Mesenchymal stem cell (in vitro differentiated cells and primary cell): Measurements from ENCODE around the gene PRSS33.

Source experiments
- DNase-seq: peaks from one replicate; pipeline ENCODE4 v3.0.0-alpha.2; 2013
- H2AFZ ChIP-seq: one replicate; pipeline ENCODE4 v1.6.1; 2013; ENCODE audit warnings: low read depth, mild to moderate bottlenecking, control low read depth, inconsistent platforms, low read length, moderate library complexity
- H2AK5ac ChIP-seq: 2 replicates; pipeline ENCODE4 v1.6.1; 2013; ENCODE audit warnings: low read length, moderate library complexity, mild to moderate bottlenecking, inconsistent platforms; ENCODE audit not compliant: severe bottlenecking
- H2BK120ac ChIP-seq: one replicate; pipeline ENCODE4 v1.6.1; 2013; ENCODE audit warnings: low read depth, mild to moderate bottlenecking, inconsistent platforms, low read length, moderate library complexity
- H2BK12ac ChIP-seq, 2 experiments: one replicate each; pipeline ENCODE4 v1.6.1; 2013; ENCODE audit warnings: inconsistent platforms in 2 of 2, low read length in 2 of 2, mild to moderate bottlenecking in 2 of 2, moderate library complexity in 2 of 2, control low read depth in 1 of 2
- H2BK15ac ChIP-seq: one replicate; pipeline ENCODE4 v1.6.1; 2013; ENCODE audit warnings: mild to moderate bottlenecking, low read depth, inconsistent platforms; ENCODE audit not compliant: poor library complexity, severe bottlenecking
- H2BK5ac ChIP-seq: 2 replicates; pipeline ENCODE4 v1.6.1; 2013; ENCODE audit warnings: low read depth, mild to moderate bottlenecking, low read length, control low read depth, inconsistent platforms; ENCODE audit not compliant: poor library complexity, severe bottlenecking
- H3K14ac ChIP-seq, 2 experiments: one replicate each; pipeline ENCODE4 v1.6.1; 2013; ENCODE audit warnings: inconsistent platforms in 2 of 2, low read length in 2 of 2, control low read depth in 1 of 2, mild to moderate bottlenecking in 1 of 2, moderate library complexity in 1 of 2
- H3K18ac ChIP-seq, 2 experiments: one replicate each; pipeline ENCODE4 v1.6.1; 2013; ENCODE audit warnings: inconsistent platforms in 2 of 2, low read length in 2 of 2, control low read depth in 1 of 2, low read depth in 1 of 2, mild to moderate bottlenecking in 1 of 2
- H3K23ac ChIP-seq, 2 experiments: one replicate each; pipeline ENCODE4 v1.6.1; 2013; ENCODE audit warnings: inconsistent platforms in 2 of 2, low read length in 2 of 2, mild to moderate bottlenecking in 2 of 2, moderate library complexity in 2 of 2, control low read depth in 1 of 2
- H3K27ac ChIP-seq: 2 replicates; pipeline ENCODE4 v1.5.1; 2013; ENCODE audit warnings: mild to moderate bottlenecking, moderate library complexity, low read length, control low read depth, inconsistent platforms; ENCODE audit not compliant: poor library complexity, severe bottlenecking
- H3K27me3 ChIP-seq, 2 experiments: 2 replicates each; pipeline versions ENCODE4 v1.6.1 to v1.7.0; 2013; ENCODE audit warnings: low read length in 2 of 2, mild to moderate bottlenecking in 2 of 2, moderate library complexity in 2 of 2, control low read depth in 1 of 2, inconsistent platforms in 1 of 2; ENCODE audit not compliant: control insufficient read depth in 1 of 2, insufficient read depth in 1 of 2
- H3K36me3 ChIP-seq, 2 experiments: 2 replicates each; pipeline versions ENCODE4 v1.6.1 to v1.7.0; 2013; ENCODE audit warnings: low read length in 2 of 2, control low read depth in 1 of 2, inconsistent platforms in 1 of 2, low read depth in 1 of 2, mild to moderate bottlenecking in 1 of 2; ENCODE audit not compliant: insufficient read depth in 2 of 2, control insufficient read depth in 1 of 2
- H3K4ac ChIP-seq, 2 experiments: one replicate each; pipeline ENCODE4 v1.6.1; 2013; ENCODE audit warnings: inconsistent platforms in 2 of 2, low read length in 2 of 2, mild to moderate bottlenecking in 2 of 2, moderate library complexity in 2 of 2, control low read depth in 1 of 2, low read depth in 1 of 2
- H3K4me1 ChIP-seq: 2 replicates; pipeline ENCODE4 v1.6.1; 2013; ENCODE audit warnings: low read depth, low read length, control low read depth; ENCODE audit not compliant: control insufficient read depth, insufficient read depth
- H3K4me2 ChIP-seq: 2 replicates; pipeline ENCODE4 v1.6.1; 2013; ENCODE audit warnings: low read length, mild to moderate bottlenecking, inconsistent platforms; ENCODE audit not compliant: poor library complexity, severe bottlenecking
- H3K4me3 ChIP-seq, 2 experiments: 2 replicates each; pipeline versions ENCODE4 v1.5.1 to v1.7.0; 2013; ENCODE audit warnings: low read length in 2 of 2, mild to moderate bottlenecking in 2 of 2, control low read depth in 1 of 2, low read depth in 1 of 2; ENCODE audit not compliant: insufficient read depth in 1 of 2
- H3K79me1 ChIP-seq: replicated peaks from 2 replicates; pipeline ENCODE4 v1.6.1; 2013; ENCODE audit warnings: mild to moderate bottlenecking, control low read depth, low read length, inconsistent platforms; ENCODE audit not compliant: poor library complexity, severe bottlenecking
- H3K9ac ChIP-seq: 2 replicates; pipeline ENCODE4 v1.7.0; 2013; ENCODE audit warnings: mild to moderate bottlenecking, low read length, moderate library complexity
- H3K9me3 ChIP-seq: 2 replicates; pipeline ENCODE4 v1.7.0; 2013; ENCODE audit warnings: mild to moderate bottlenecking, low read length; ENCODE audit not compliant: control insufficient read depth
- H4K8ac ChIP-seq: one replicate; pipeline ENCODE4 v1.6.1; 2013; ENCODE audit warnings: inconsistent platforms, mild to moderate bottlenecking, low read length, moderate library complexity
- H4K91ac ChIP-seq: one replicate; pipeline ENCODE4 v1.6.1; 2013; ENCODE audit warnings: mild to moderate bottlenecking, low read length, inconsistent platforms
- WGBS: methylation state at CpG from one replicate; pipeline ENCODE4 v1.1.7; 2013; ENCODE audit warnings: mixed read lengths; 5-methylcytosine and 5-hydroxymethylcytosine counted together

Gene PRSS33

GRCh38 chr16:2779978-2780898 is 7.1 kb downstream of the PRSS33 start:
- Histone ChIP-seq H3K36me3 (peaks cover 2 to 3% of the 10 kb centered on the region in 2 experiments), H2BK120ac (no peak overlapping the region), H2AK5ac (no peak overlapping the region), H2BK15ac (no peak overlapping the region), H3K79me1 (peaks cover 14% of the 10 kb centered on the region), H3K27ac (no peak overlapping the region), H3K14ac (no peak overlapping the region), H4K91ac (no peak overlapping the region), H3K9me3 (no peaks in the 10 kb centered on the region), H2BK5ac (no peak overlapping the region), H3K9ac (no peak overlapping the region), H3K23ac (no peak overlapping the region), H3K4ac (no peak overlapping the region), H2BK12ac (no peak overlapping the region), H3K4me3 (no peak overlapping the region), H3K4me1 (peaks cover 20% of the 10 kb centered on the region), H3K18ac (no peak overlapping the region), H4K8ac (no peak overlapping the region), H3K4me2 (no peak overlapping the region), H3K27me3 (peaks cover 0 to 27% of the 10 kb centered on the region in 2 experiments), H2AFZ (no peak overlapping the region)
- WGBS = 69% methylated on average over 14 of the region's 17 CpGs
- DNase-seq = no peak

GRCh38 chr16:2779151-2779920 is 8.0 kb downstream of the PRSS33 start:
- no peak overlapping the region for H3K4ac ChIP-seq
- H3K9ac ChIP-seq = no peak overlapping the region
- no peak overlapping the region for H2BK120ac ChIP-seq
- no peak overlapping the region for H3K18ac ChIP-seq
- peak overlapping the region; percentile 75 for H4K91ac ChIP-seq
- H3K27me3 ChIP-seq = peaks cover 0 to 18% of the 10 kb centered on the region in 2 experiments
- no peak overlapping the region for H2BK5ac ChIP-seq
- no peaks in the 10 kb centered on the region for H3K9me3 ChIP-seq
- H2BK15ac ChIP-seq = no peak overlapping the region
- no peak overlapping the region for H2AFZ ChIP-seq
- WGBS = 94% methylated on average over 23 of the region's 23 CpGs
- H3K36me3 ChIP-seq = peaks cover 10 to 11% of the 10 kb centered on the region in 2 experiments
- H3K4me3 ChIP-seq = no peak overlapping the region
- H4K8ac ChIP-seq = peak overlapping the region; percentile 38
- H3K4me2 ChIP-seq = no peak overlapping the region
- peak overlapping the region in 1 of 2 experiments; percentile 3 for H3K23ac ChIP-seq
- no peak overlapping the region for H3K14ac ChIP-seq
- H3K4me1 ChIP-seq = peaks cover 22% of the 10 kb centered on the region
- no peak overlapping the region for H3K27ac ChIP-seq
- no peak overlapping the region for H2AK5ac ChIP-seq
- no peak for DNase-seq
- H3K79me1 ChIP-seq = peaks cover 14% of the 10 kb centered on the region
- H2BK12ac ChIP-seq = peak overlapping the region in 1 of 2 experiments; percentile 30

GRCh38 chr16:2778630-2778958 is 8.8 kb downstream of the PRSS33 start:
- Histone ChIP-seq H3K27ac (no peak overlapping the region), H3K9ac (peak overlapping the region; percentile 100), H3K14ac (peak overlapping the region in 1 of 2 experiments; percentile 19), H3K79me1 (peaks cover 16% of the 10 kb centered on the region), H3K4me2 (peak overlapping the region; percentile 89), H3K36me3 (peaks cover 17 to 18% of the 10 kb centered on the region in 2 experiments), H3K27me3 (peaks cover 0 to 10% of the 10 kb centered on the region in 2 experiments), H3K23ac (no peak overlapping the region), H2BK15ac (no peak overlapping the region), H3K9me3 (no peaks in the 10 kb centered on the region), H2BK120ac (no peak overlapping the region), H3K4me3 (peak overlapping the region in 1 of 2 experiments; percentile 97), H2AFZ (no peak overlapping the region), H2BK12ac (peak overlapping the region in 1 of 2 experiments; percentile 39), H4K8ac (peak overlapping the region; percentile 91), H3K18ac (peak overlapping the region in 1 of 2 experiments; percentile 99), H3K4me1 (peaks cover 24% of the 10 kb centered on the region), H2BK5ac (no peak overlapping the region), H3K4ac (peak overlapping the region in 1 of 2 experiments; percentile 100), H2AK5ac (peak overlapping the region; percentile 38), H4K91ac (no peak overlapping the region)
- WGBS = 98% methylated on average over 7 of the region's 12 CpGs
- DNase-seq = no peak
